ENCODE results near the gene ZNF214. TPM values are rescaled to one million over a fixed set of nuclear protein-coding genes. Genes with fewer than 3 reads are reported as not detected.

Gene ZNF214
- total RNA-seq (2022): 3.1 and 4.2 TPM in 2 replicates
- percentile 51 among the genes with signal in this experiment for Bru-seq, nascent RNA
- percentile 46 among the genes with signal in this experiment for BruChase-seq, experiment 1, labeled RNA remaining after a 6-hour chase
- percentile 60 among the genes with signal in this experiment for BruChase-seq, experiment 2, labeled RNA remaining after a 2-hour chase
- long read RNA-seq, partial matches to known transcripts: 0 of 3 reads
- long read RNA-seq, other reads (novel, unspliced or antisense): 2 of 3 reads

DNA sequence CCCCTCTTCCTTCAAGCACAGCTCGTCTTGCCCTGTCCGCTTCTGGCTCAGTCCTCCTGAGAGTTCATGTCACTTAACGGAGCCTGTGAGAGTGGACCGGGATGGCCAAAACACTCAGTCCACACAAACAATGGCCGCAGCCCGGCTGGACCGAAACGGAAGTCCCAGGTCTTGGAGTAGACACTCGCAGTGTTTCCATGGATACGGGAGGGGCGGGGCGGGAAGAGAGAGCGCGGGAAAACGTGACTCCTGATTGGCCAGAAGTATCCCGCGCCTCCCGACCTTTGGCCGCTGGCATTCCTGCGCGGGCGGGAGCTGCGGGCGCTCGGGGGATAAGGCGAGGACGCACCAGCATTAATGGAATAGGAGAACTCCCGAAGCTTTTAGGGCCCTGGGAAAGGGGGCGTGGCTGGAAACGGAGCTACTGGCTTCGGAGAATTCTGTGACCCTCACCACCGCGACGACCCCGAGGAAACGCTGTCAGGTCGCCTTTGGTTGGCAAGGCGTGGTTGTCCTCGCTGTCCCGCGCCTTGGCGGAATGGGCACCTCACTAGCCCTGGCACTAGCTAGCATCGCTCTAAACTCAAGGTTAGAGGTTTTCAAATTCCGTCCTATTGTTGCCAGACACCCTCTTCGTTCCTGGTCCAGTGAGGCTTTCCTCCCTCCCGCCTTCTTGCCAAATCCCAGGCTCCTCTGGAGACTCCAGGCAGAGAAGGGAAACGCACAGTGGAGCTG lies at the start of gene ZNF214, which contains the start of gene NLRP14:
Gene ZNF214 (minus strand): TSS at position 164 of the 735 bp plus-strand sequence. CDS start 17,511 bp downstream, outside the sequence.
Gene NLRP14 (plus strand): TSS at position 297 of the 735 bp plus-strand sequence. CDS start 18,108 bp downstream, outside the sequence.
- no TSS peak for BruUV-seq (replicated peaks)
- Mint-ChIP-seq H3K27ac (ENCODE audit: low read depth, unreplicated experiment) (peak within 1 kb of the TSS; percentile 91), H3K36me3 (ENCODE audit: insufficient read depth, unreplicated experiment) (peaks cover 7% of the 10 kb centered on the region), H3K27me3 (ENCODE audit: insufficient read depth, unreplicated experiment) (no peaks in the 10 kb centered on the region), H3K9me3 (ENCODE audit: unreplicated experiment) (no peaks in the 10 kb centered on the region), H3K4me3 (ENCODE audit: unreplicated experiment) (peak within 1 kb of the TSS; percentile 95), H3K4me1 (ENCODE audit: insufficient read depth, unreplicated experiment) (peaks cover 5% of the 10 kb centered on the region)
- intact Hi-C loops (cut with micrococcal nuclease): loop anchor here (1.0 kb wide), 1 partner anchor 94 kb away; the partner anchor contains the start of gene ZNF215
- TF ChIP-seq, protein P1, sequence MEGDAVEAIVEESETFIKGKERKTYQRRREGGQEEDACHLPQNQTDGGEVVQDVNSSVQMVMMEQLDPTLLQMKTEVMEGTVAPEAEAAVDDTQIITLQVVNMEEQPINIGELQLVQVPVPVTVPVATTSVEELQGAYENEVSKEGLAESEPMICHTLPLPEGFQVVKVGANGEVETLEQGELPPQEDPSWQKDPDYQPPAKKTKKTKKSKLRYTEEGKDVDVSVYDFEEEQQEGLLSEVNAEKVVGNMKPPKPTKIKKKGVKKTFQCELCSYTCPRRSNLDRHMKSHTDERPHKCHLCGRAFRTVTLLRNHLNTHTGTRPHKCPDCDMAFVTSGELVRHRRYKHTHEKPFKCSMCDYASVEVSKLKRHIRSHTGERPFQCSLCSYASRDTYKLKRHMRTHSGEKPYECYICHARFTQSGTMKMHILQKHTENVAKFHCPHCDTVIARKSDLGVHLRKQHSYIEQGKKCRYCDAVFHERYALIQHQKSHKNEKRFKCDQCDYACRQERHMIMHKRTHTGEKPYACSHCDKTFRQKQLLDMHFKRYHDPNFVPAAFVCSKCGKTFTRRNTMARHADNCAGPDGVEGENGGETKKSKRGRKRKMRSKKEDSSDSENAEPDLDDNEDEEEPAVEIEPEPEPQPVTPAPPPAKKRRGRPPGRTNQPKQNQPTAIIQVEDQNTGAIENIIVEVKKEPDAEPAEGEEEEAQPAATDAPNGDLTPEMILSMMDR (IDR thresholded peaks at IDR 0.05; ENCODE audit: unreplicated experiment): no peak
- peak; percentile 94 for DNase-seq (ENCODE audit: unreplicated experiment)
- ChIA-PET CTCF (interaction anchor here (0.6 to 1.7 kb wide), 6 partner anchors 16 to 619 kb away, joined by 3 to 5 read pairs (median 3); no protein-coding TSS in a partner anchor), POLR2A (interaction anchor here (0.6 to 2.3 kb wide), 5 partner anchors 10 to 1862 kb away, joined by 3 to 12 read pairs (median 3); partner anchors contain the start of gene ZNF215)

GRCh38 chr11:7062534-7062933 lies 42.4 kb upstream of the ZNF214 start:
- Mint-ChIP-seq H3K27me3 (ENCODE audit: insufficient read depth, unreplicated experiment) (no peaks in the 10 kb centered on the region), H3K4me1 (ENCODE audit: insufficient read depth, unreplicated experiment) (no peaks in the 10 kb centered on the region), H3K36me3 (ENCODE audit: insufficient read depth, unreplicated experiment) (no peaks in the 10 kb centered on the region), H3K9me3 (ENCODE audit: unreplicated experiment) (no peaks in the 10 kb centered on the region), H3K4me3 (ENCODE audit: unreplicated experiment) (no peak overlapping the region), H3K27ac (ENCODE audit: low read depth, unreplicated experiment) (no peak overlapping the region)
- intact Hi-C loops (cut with micrococcal nuclease): no loop called here
- no TSS peak for BruUV-seq (replicated peaks)
- POLR2A ChIA-PET: interaction anchor here (0.8 kb wide), 1 partner anchor 29 kb away, joined by 3 read pairs; no protein-coding TSS in a partner anchor
- DNase-seq (ENCODE audit: unreplicated experiment): no peak
- CTCF ChIA-PET: no interaction called here
- TF ChIP-seq, protein P1 (IDR thresholded peaks at IDR 0.05; ENCODE audit: unreplicated experiment): no peak

DNA sequence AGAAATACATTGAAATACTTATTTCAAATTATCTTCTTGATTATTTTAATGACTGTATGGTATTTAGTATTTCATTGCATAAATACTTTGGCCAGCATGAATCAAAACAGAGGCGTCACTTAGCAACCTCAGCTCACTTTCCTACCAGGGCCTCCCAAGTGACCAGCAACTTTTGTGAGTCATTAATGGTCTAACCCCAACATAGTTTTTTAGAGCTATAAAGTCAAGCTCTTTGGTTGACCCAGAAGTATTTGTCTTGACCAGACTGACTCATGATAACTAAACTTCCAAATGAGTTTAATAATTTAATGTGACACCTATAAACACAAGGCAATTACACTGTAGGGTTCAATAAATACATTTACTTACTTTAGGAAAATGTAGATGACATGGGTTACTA lies 40.7 kb upstream of the ZNF214 start:
- intact Hi-C loops (cut with micrococcal nuclease): no loop called here
- ChIA-PET POLR2A (no interaction called here), CTCF (no interaction called here)
- Mint-ChIP-seq H3K27ac (ENCODE audit: low read depth, unreplicated experiment) (no peak overlapping the region), H3K4me1 (ENCODE audit: insufficient read depth, unreplicated experiment) (no peaks in the 10 kb centered on the region), H3K36me3 (ENCODE audit: insufficient read depth, unreplicated experiment) (no peaks in the 10 kb centered on the region), H3K9me3 (ENCODE audit: unreplicated experiment) (no peaks in the 10 kb centered on the region), H3K4me3 (ENCODE audit: unreplicated experiment) (no peak overlapping the region), H3K27me3 (ENCODE audit: insufficient read depth, unreplicated experiment) (no peaks in the 10 kb centered on the region)
- DNase-seq (ENCODE audit: unreplicated experiment): peak; percentile 5
- no TSS peak for BruUV-seq (replicated peaks)
- TF ChIP-seq, protein P1 (IDR thresholded peaks at IDR 0.05; ENCODE audit: unreplicated experiment): no peak

DNA sequence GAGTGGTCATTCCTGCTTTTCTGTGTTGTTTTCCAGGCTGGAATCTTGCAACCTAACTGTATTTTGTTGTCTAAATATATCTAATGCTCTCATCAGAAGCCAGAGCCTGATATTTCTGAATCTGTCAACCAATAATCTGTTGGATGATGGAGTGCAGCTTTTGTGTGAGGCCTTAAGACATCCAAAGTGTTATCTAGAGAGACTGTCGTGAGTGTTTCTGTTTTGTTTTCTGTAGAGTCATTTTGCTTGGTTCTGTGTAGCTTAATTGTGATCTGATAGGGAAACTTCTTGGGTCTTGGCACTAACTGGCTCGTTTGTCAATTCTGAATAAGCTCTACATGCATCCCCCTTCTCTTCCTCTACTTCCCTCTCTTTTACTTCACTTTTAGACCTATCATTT lies 37.5 kb upstream of the ZNF214 start:
- DNase-seq (ENCODE audit: unreplicated experiment): no peak
- TF ChIP-seq, protein P1 (IDR thresholded peaks at IDR 0.05; ENCODE audit: unreplicated experiment): no peak
- no TSS peak for BruUV-seq (replicated peaks)
- Mint-ChIP-seq H3K4me3 (ENCODE audit: unreplicated experiment) (no peak overlapping the region), H3K27me3 (ENCODE audit: insufficient read depth, unreplicated experiment) (no peaks in the 10 kb centered on the region), H3K4me1 (ENCODE audit: insufficient read depth, unreplicated experiment) (no peaks in the 10 kb centered on the region), H3K9me3 (ENCODE audit: unreplicated experiment) (no peaks in the 10 kb centered on the region), H3K36me3 (ENCODE audit: insufficient read depth, unreplicated experiment) (no peaks in the 10 kb centered on the region), H3K27ac (ENCODE audit: low read depth, unreplicated experiment) (no peak overlapping the region)
- intact Hi-C loops (cut with micrococcal nuclease): no loop called here
- ChIA-PET POLR2A (no interaction called here), CTCF (no interaction called here)

Measured in MCF 10A (cell line).